Neural progenitor cell (in vitro differentiated cells): ENCODE data around the gene SPTBN2. TPM values are rescaled to one million over a fixed set of nuclear protein-coding genes. Genes with fewer than 3 reads are reported as not detected.
"Not testable (repeated sequence)": the region's sequence is repeated elsewhere in the genome, so short reads cannot be mapped to it uniquely, and the experiment has no call there.

ENCODE experiments used
- DNase-seq: peaks from one replicate; pipeline ENCODE4 v3.0.0-alpha.2; 2016; ENCODE audit warnings: low spot score
- H2AFZ ChIP-seq: fragments of 200-600 bp; sonication (generic); replicated peaks from 2 replicates; pipeline ENCODE4 v1.6.1; 2016; ENCODE audit warnings: antibody characterized with exemption
- H3F3A ChIP-seq: fragments of 200-600 bp; sonication (generic); 2 replicates; pipeline ENCODE4 v1.6.1; 2016; ENCODE audit warnings: antibody characterized with exemption, low read depth
- H3K27ac ChIP-seq: fragments of 200-600 bp; sonication (generic); 2 replicates; pipeline ENCODE4 v1.5.1; 2016; ENCODE audit warnings: mild to moderate bottlenecking
- H3K27me3 ChIP-seq: fragments of 200-600 bp; sonication (generic); 2 replicates; pipeline ENCODE4 v1.6.1; 2016; ENCODE audit warnings: mild to moderate bottlenecking, moderate library complexity
- H3K36me3 ChIP-seq: fragments of 200-600 bp; sonication (generic); 2 replicates; pipeline ENCODE4 v1.5.1; 2016
- H3K4me1 ChIP-seq: fragments of 200-600 bp; sonication (generic); 2 replicates; pipeline ENCODE4 v1.6.1; 2016; ENCODE audit warnings: mixed run types
- H3K4me2 ChIP-seq: fragments of 200-600 bp; sonication (generic); 2 replicates; pipeline ENCODE4 v1.6.1; 2016
- H3K4me3 ChIP-seq: fragments of 200-600 bp; sonication (generic); 2 replicates; pipeline ENCODE4 v1.5.1; 2016
- H3K79me2 ChIP-seq: fragments of 200-600 bp; sonication (generic); 2 replicates; pipeline ENCODE4 v1.6.1; 2016; ENCODE audit warnings: low read depth
- H3K9ac ChIP-seq: fragments of 200-600 bp; sonication (generic); 2 replicates; pipeline ENCODE4 v1.6.1; 2016
- H3K9me3 ChIP-seq: fragments of 200-600 bp; sonication (generic); 2 replicates; pipeline ENCODE4 v1.5.1; 2016; ENCODE audit warnings: low read depth
- H4K20me1 ChIP-seq: fragments of 200-600 bp; sonication (generic); 2 replicates; pipeline ENCODE4 v1.6.1; 2016; ENCODE audit warnings: low read depth
- H3K27ac Mint-ChIP-seq: 3 replicates; pipeline ENCODE4 v1.8.0; 2021; ENCODE audit warnings: mixed read lengths
- H3K27me3 Mint-ChIP-seq: 2 replicates; pipeline ENCODE4 v1.8.0; 2022; ENCODE audit warnings: low read depth, mild to moderate bottlenecking, inconsistent platforms, moderate library complexity, mixed read lengths; ENCODE audit not compliant: insufficient read depth
- H3K36me3 Mint-ChIP-seq: 3 replicates; pipeline ENCODE4 v1.8.0; 2021; ENCODE audit warnings: mixed read lengths
- H3K4me1 Mint-ChIP-seq: 3 replicates; pipeline ENCODE4 v1.8.0; 2021; ENCODE audit warnings: mixed read lengths
- H3K4me3 Mint-ChIP-seq: 3 replicates; pipeline ENCODE4 v1.8.0; 2021; ENCODE audit warnings: mild to moderate bottlenecking, moderate library complexity, mixed read lengths
- H3K9me3 Mint-ChIP-seq: 3 replicates; pipeline ENCODE4 v1.8.0; 2020; ENCODE audit warnings: mixed read lengths
- CTCF ChIP-seq: fragments of 200-600 bp; sonication (generic); IDR thresholded peaks from 2 replicates; pipeline ENCODE4 v1.5.1; 2017; ENCODE audit warnings: antibody characterized with exemption, mild to moderate bottlenecking
- EZH2 ChIP-seq: fragments of 200-600 bp; sonication (generic); IDR thresholded peaks from 2 replicates; pipeline ENCODE4 v1.6.1; 2017; ENCODE audit warnings: antibody characterized with exemption, mild to moderate bottlenecking, moderate library complexity
- EZH2phosphoT487 ChIP-seq: fragments of 200-600 bp; sonication (generic); IDR thresholded peaks from 2 replicates; pipeline ENCODE4 v1.6.1; 2017; ENCODE audit warnings: antibody characterized with exemption
- total RNA-seq: library from RNA; depleted of rRNA; stranded (reverse); fragments of >200 nt; gene quantifications from 2 replicates; pipeline ENCODE4 v1.2.3, GENCODE V29; 2015; ENCODE audit warnings: low replicate concordance

The SPTBN2 gene
- total RNA-seq, 1 donor from 2014 or later, result 14.5 TPM

GRCh38 chr11:66725114-66725513 is 3.9 kb downstream of the SPTBN2 start:
- H3K27me3 ChIP-seq, result peaks cover 30% of the 10 kb centered on the region
- H3K79me2 ChIP-seq, result peaks cover 40% of the 10 kb centered on the region
- Mint-ChIP-seq H3K36me3 (peaks cover 6% of the 10 kb centered on the region), H3K9me3 (no peaks in the 10 kb centered on the region), H3K4me1 (peaks cover 50% of the 10 kb centered on the region), H3K27me3 (peaks cover 23% of the 10 kb centered on the region), H3K4me3 (no peak overlapping the region), H3K27ac (no peak overlapping the region)
- no peak overlapping the region for H3K9ac ChIP-seq
- H3K36me3 ChIP-seq, result no peaks in the 10 kb centered on the region
- H2AFZ ChIP-seq, result no peak overlapping the region
- DNase-seq, result no peak
- H3F3A ChIP-seq, result peaks cover 14% of the 10 kb centered on the region
- no peak overlapping the region for H3K27ac ChIP-seq
- peak overlapping the region; percentile 82 for H3K4me2 ChIP-seq
- TF ChIP-seq EZH2, result no peak
- no peak for TF ChIP-seq EZH2phosphoT487
- no peak for TF ChIP-seq CTCF
- H4K20me1 ChIP-seq, result peaks cover 12% of the 10 kb centered on the region
- peaks cover 33% of the 10 kb centered on the region for H3K4me1 ChIP-seq
- no peaks in the 10 kb centered on the region for H3K9me3 ChIP-seq
- no peak overlapping the region for H3K4me3 ChIP-seq

GRCh38 chr11:66724167-66724566 is 4.8 kb downstream of the SPTBN2 start:
- not testable (repeated sequence) for H3K4me3 Mint-ChIP-seq, H3K4me3 ChIP-seq, H3K27ac Mint-ChIP-seq, H3K36me3 Mint-ChIP-seq, H3K9me3 Mint-ChIP-seq, H3K4me2 ChIP-seq, H3K36me3 ChIP-seq, DNase-seq, H3K9me3 ChIP-seq, H3K27ac ChIP-seq, H3K9ac ChIP-seq, H2AFZ ChIP-seq
- H4K20me1 ChIP-seq, result peaks cover 12% of the 10 kb centered on the region
- H3F3A ChIP-seq, result peaks cover 12% of the 10 kb centered on the region
- H3K79me2 ChIP-seq, result peaks cover 40% of the 10 kb centered on the region
- peaks cover 20% of the 10 kb centered on the region for H3K27me3 ChIP-seq
- Mint-ChIP-seq H3K4me1 (peaks cover 59% of the 10 kb centered on the region), H3K27me3 (peaks cover 26% of the 10 kb centered on the region)
- peaks cover 36% of the 10 kb centered on the region for H3K4me1 ChIP-seq

- H3K4me2 ChIP-seq, result no peak overlapping the region
- no peaks in the 10 kb centered on the region for H3K9me3 ChIP-seq
- Mint-ChIP-seq H3K36me3 (peaks cover 6% of the 10 kb centered on the region), H3K9me3 (no peaks in the 10 kb centered on the region), H3K27me3 (peaks cover 27% of the 10 kb centered on the region), H3K27ac (no peak overlapping the region), H3K4me3 (no peak overlapping the region), H3K4me1 (peaks cover 57% of the 10 kb centered on the region)
- H3K27ac ChIP-seq, result no peak overlapping the region
- H3K79me2 ChIP-seq, result peaks cover 40% of the 10 kb centered on the region
- no peak overlapping the region for H2AFZ ChIP-seq
- H3K4me1 ChIP-seq, result peaks cover 37% of the 10 kb centered on the region
- H3K27me3 ChIP-seq, result peaks cover 15% of the 10 kb centered on the region
- H4K20me1 ChIP-seq, result peaks cover 12% of the 10 kb centered on the region
- peaks cover 7% of the 10 kb centered on the region for H3F3A ChIP-seq
- no peaks in the 10 kb centered on the region for H3K36me3 ChIP-seq
- TF ChIP-seq CTCF, result no peak
- no peak for TF ChIP-seq EZH2phosphoT487
- no peak for TF ChIP-seq EZH2
- no peak overlapping the region for H3K9ac ChIP-seq
- no peak overlapping the region for H3K4me3 ChIP-seq
- DNase-seq, result no peak
Measured at GRCh38 chr11:66723693-66724092, 5.3 kb downstream of the SPTBN2 start.

- DNase-seq, result no peak
- peaks cover 25% of the 10 kb centered on the region for H3K27me3 Mint-ChIP-seq
- H3K4me2 ChIP-seq, result no peak overlapping the region
- no peaks in the 10 kb centered on the region for H3K9me3 Mint-ChIP-seq
- no peak for TF ChIP-seq EZH2phosphoT487
- TF ChIP-seq CTCF, result no peak
- no peak for TF ChIP-seq EZH2
- no peak overlapping the region for H3K27ac ChIP-seq
- H3K4me1 ChIP-seq, result peaks cover 44% of the 10 kb centered on the region
- H3K36me3 Mint-ChIP-seq, result peaks cover 6% of the 10 kb centered on the region
- no peak overlapping the region for H3K4me3 Mint-ChIP-seq
- peaks cover 57% of the 10 kb centered on the region for H3K4me1 Mint-ChIP-seq
- H2AFZ ChIP-seq, result no peak overlapping the region
- peaks cover 7% of the 10 kb centered on the region for H3F3A ChIP-seq
- no peak overlapping the region for H3K4me3 ChIP-seq
- H3K27me3 ChIP-seq, result peaks cover 13% of the 10 kb centered on the region
- no peaks in the 10 kb centered on the region for H3K9me3 ChIP-seq
- H3K27ac Mint-ChIP-seq, result no peak overlapping the region
- no peak overlapping the region for H3K9ac ChIP-seq
- H3K36me3 ChIP-seq, result no peaks in the 10 kb centered on the region
- peaks cover 40% of the 10 kb centered on the region for H3K79me2 ChIP-seq
- peaks cover 12% of the 10 kb centered on the region for H4K20me1 ChIP-seq
Measured at GRCh38 chr11:66722745-66723651, 6.0 kb downstream of the SPTBN2 start.
